ENCODE data around the gene IPO11.

IPO11 gene

GRCh38 chr5:62385131-62385530 is 27.4 kb upstream of the IPO11 start:
- H3K36me3 ChIP-seq (replicated peaks in 1 of 2; ENCODE audit: control insufficient read depth in 2 of 2, insufficient read depth in 2 of 2, low read length in 2 of 2), result peaks cover 13 to 96% of the 10 kb centered on the region in 2 donors
- no peaks in the 10 kb centered on the region for H3K27me3 ChIP-seq (ENCODE audit: control insufficient read depth in 3 of 3, insufficient read depth in 3 of 3, low read depth in 1 of 3, low read length in 3 of 3)
- no peaks in the 10 kb centered on the region for H3K9me3 ChIP-seq (replicated peaks in 1 of 2; ENCODE audit: control insufficient read depth in 2 of 2, insufficient read depth in 1 of 2, low read depth in 1 of 2, low read length in 2 of 2)
- H2BK15ac ChIP-seq (ENCODE audit: low read length), result no peak overlapping the region
- no peak overlapping the region for H3K4me2 ChIP-seq (ENCODE audit: insufficient read depth, low read length, poor library complexity, severe bottlenecking)
- H3K4ac ChIP-seq (ENCODE audit: low read length), result no peak overlapping the region
- H3K14ac ChIP-seq (ENCODE audit: low read length), result no peak overlapping the region
- no peak overlapping the region for H2BK12ac ChIP-seq (ENCODE audit: low read length)
- no peak overlapping the region for H3K27ac ChIP-seq (replicated peaks; ENCODE audit: low read length)
- H3K79me1 ChIP-seq (ENCODE audit: low read depth, low read length), result no peaks in the 10 kb centered on the region
- no peak overlapping the region for H3K18ac ChIP-seq (ENCODE audit: low read length)
- H2AFZ ChIP-seq (ENCODE audit: low read length), result no peak overlapping the region
- no peaks in the 10 kb centered on the region for H3K4me1 ChIP-seq (ENCODE audit: control insufficient read depth in 2 of 2, insufficient read depth in 1 of 2, low read depth in 1 of 2, low read length in 2 of 2)
- no peak overlapping the region for H3K9ac ChIP-seq (ENCODE audit: low read depth, low read length, poor library complexity)
- H4K91ac ChIP-seq (ENCODE audit: low read depth, low read length, poor library complexity), result no peak overlapping the region
- no peak overlapping the region for H3K4me3 ChIP-seq (ENCODE audit: low read length in 2 of 2)
- no peak overlapping the region for H4K8ac ChIP-seq (ENCODE audit: low read depth, low read length)
- H3K23ac ChIP-seq (ENCODE audit: low read depth, low read length, poor library complexity), result no peak overlapping the region
- DNase-seq (ENCODE audit: low spot score), result no peak
- no CpG with 5 or more reads among the region's 4 CpGs for WGBS, 2 donors (ENCODE audit: extremely low coverage in 2 of 2, insufficient read length in 2 of 2, insufficient replicate concordance in 1 of 2)
- no peak overlapping the region for H2BK120ac ChIP-seq (ENCODE audit: low read depth, low read length)
- no peak overlapping the region for H2BK5ac ChIP-seq (ENCODE audit: low read length)
- H2AK5ac ChIP-seq (ENCODE audit: low read depth, low read length), result no peak overlapping the region

DNA sequence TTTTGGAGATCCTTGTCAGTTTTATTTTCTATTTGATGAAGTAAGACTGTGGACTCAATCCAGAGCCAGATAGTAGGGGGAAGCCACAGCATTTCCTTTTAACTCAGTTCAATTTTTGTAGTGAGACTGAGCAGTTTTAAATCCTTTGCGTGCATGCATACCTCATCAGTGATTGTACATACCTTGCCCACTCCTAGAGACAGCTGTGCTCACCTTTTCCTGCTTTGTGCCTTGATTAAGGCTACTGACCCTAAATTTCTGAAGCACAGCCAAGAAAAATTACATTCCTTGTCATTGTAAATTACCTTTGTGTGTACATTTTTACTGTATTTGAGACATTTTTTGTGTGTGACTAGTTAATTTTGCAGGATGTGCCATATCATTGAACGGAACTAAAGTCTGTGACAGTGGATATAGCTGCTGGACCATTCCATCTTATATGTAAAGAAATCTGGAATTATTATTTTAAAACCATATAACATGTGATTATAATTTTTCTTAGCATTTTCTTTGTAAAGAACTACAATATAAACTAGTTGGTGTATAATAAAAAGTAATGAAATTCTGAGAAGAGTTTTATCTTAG is 26.7 kb upstream of the IPO11 start:
- Histone ChIP-seq H3K23ac (ENCODE audit: low read depth, low read length, poor library complexity) (no peak overlapping the region), H2BK12ac (ENCODE audit: low read length) (no peak overlapping the region), H3K9ac (ENCODE audit: low read depth, low read length, poor library complexity) (no peak overlapping the region), H2AK5ac (ENCODE audit: low read depth, low read length) (no peak overlapping the region), H3K4me2 (ENCODE audit: insufficient read depth, low read length, poor library complexity, severe bottlenecking) (no peak overlapping the region), H3K27me3 (ENCODE audit: control insufficient read depth in 3 of 3, insufficient read depth in 3 of 3, low read depth in 1 of 3, low read length in 3 of 3) (no peaks in the 10 kb centered on the region), H4K8ac (ENCODE audit: low read depth, low read length) (no peak overlapping the region), H3K9me3 (replicated peaks in 1 of 2; ENCODE audit: control insufficient read depth in 2 of 2, insufficient read depth in 1 of 2, low read depth in 1 of 2, low read length in 2 of 2) (no peaks in the 10 kb centered on the region), H3K4ac (ENCODE audit: low read length) (no peak overlapping the region), H3K14ac (ENCODE audit: low read length) (no peak overlapping the region), H2BK15ac (ENCODE audit: low read length) (no peak overlapping the region), H3K36me3 (replicated peaks in 1 of 2; ENCODE audit: control insufficient read depth in 2 of 2, insufficient read depth in 2 of 2, low read length in 2 of 2) (peaks cover 12 to 96% of the 10 kb centered on the region in 2 donors), H2BK120ac (ENCODE audit: low read depth, low read length) (no peak overlapping the region), H3K18ac (ENCODE audit: low read length) (no peak overlapping the region), H2BK5ac (ENCODE audit: low read length) (no peak overlapping the region), H4K91ac (ENCODE audit: low read depth, low read length, poor library complexity) (no peak overlapping the region), H3K27ac (replicated peaks; ENCODE audit: low read length) (no peak overlapping the region), H3K79me1 (ENCODE audit: low read depth, low read length) (no peaks in the 10 kb centered on the region), H3K4me3 (ENCODE audit: low read length in 2 of 2) (no peak overlapping the region), H3K4me1 (ENCODE audit: control insufficient read depth in 2 of 2, insufficient read depth in 1 of 2, low read depth in 1 of 2, low read length in 2 of 2) (no peaks in the 10 kb centered on the region), H2AFZ (ENCODE audit: low read length) (no peak overlapping the region)
- no peak for DNase-seq (ENCODE audit: low spot score)
- no CpG with 5 or more reads among the region's 2 CpGs for WGBS, 2 donors (ENCODE audit: extremely low coverage in 2 of 2, insufficient read length in 2 of 2, insufficient replicate concordance in 1 of 2)

GRCh38 chr5:62386824-62387223 is 25.7 kb upstream of the IPO11 start:
- Histone ChIP-seq H4K8ac (ENCODE audit: low read depth, low read length) (no peak overlapping the region), H3K4me2 (ENCODE audit: insufficient read depth, low read length, poor library complexity, severe bottlenecking) (no peak overlapping the region), H3K4me1 (ENCODE audit: control insufficient read depth in 2 of 2, insufficient read depth in 1 of 2, low read depth in 1 of 2, low read length in 2 of 2) (no peaks in the 10 kb centered on the region), H2AFZ (ENCODE audit: low read length) (no peak overlapping the region), H3K79me1 (ENCODE audit: low read depth, low read length) (no peaks in the 10 kb centered on the region), H2BK120ac (ENCODE audit: low read depth, low read length) (no peak overlapping the region), H2BK15ac (ENCODE audit: low read length) (no peak overlapping the region), H4K91ac (ENCODE audit: low read depth, low read length, poor library complexity) (no peak overlapping the region), H3K36me3 (replicated peaks in 1 of 2; ENCODE audit: control insufficient read depth in 2 of 2, insufficient read depth in 2 of 2, low read length in 2 of 2) (peaks cover 10 to 96% of the 10 kb centered on the region in 2 donors), H3K4ac (ENCODE audit: low read length) (no peak overlapping the region), H3K23ac (ENCODE audit: low read depth, low read length, poor library complexity) (no peak overlapping the region), H3K27ac (replicated peaks; ENCODE audit: low read length) (no peak overlapping the region), H3K9me3 (replicated peaks in 1 of 2; ENCODE audit: control insufficient read depth in 2 of 2, insufficient read depth in 1 of 2, low read depth in 1 of 2, low read length in 2 of 2) (no peaks in the 10 kb centered on the region), H3K9ac (ENCODE audit: low read depth, low read length, poor library complexity) (no peak overlapping the region), H3K4me3 (ENCODE audit: low read length in 2 of 2) (no peak overlapping the region), H3K14ac (ENCODE audit: low read length) (no peak overlapping the region), H2BK12ac (ENCODE audit: low read length) (no peak overlapping the region), H3K18ac (ENCODE audit: low read length) (no peak overlapping the region), H2BK5ac (ENCODE audit: low read length) (no peak overlapping the region), H3K27me3 (ENCODE audit: control insufficient read depth in 3 of 3, insufficient read depth in 3 of 3, low read depth in 1 of 3, low read length in 3 of 3) (no peaks in the 10 kb centered on the region), H2AK5ac (ENCODE audit: low read depth, low read length) (no peak overlapping the region)
- no peak for DNase-seq (ENCODE audit: low spot score)

GRCh38 chr5:62395210-62395950 is 17.2 kb upstream of the IPO11 start:
- Histone ChIP-seq H3K4me1 (ENCODE audit: control insufficient read depth in 2 of 2, insufficient read depth in 1 of 2, low read depth in 1 of 2, low read length in 2 of 2) (no peaks in the 10 kb centered on the region), H2AFZ (ENCODE audit: low read length) (no peak overlapping the region), H2AK5ac (ENCODE audit: low read depth, low read length) (no peak overlapping the region), H3K9me3 (replicated peaks in 1 of 2; ENCODE audit: control insufficient read depth in 2 of 2, insufficient read depth in 1 of 2, low read depth in 1 of 2, low read length in 2 of 2) (no peaks in the 10 kb centered on the region), H3K14ac (ENCODE audit: low read length) (no peak overlapping the region), H3K18ac (ENCODE audit: low read length) (no peak overlapping the region), H3K27me3 (ENCODE audit: control insufficient read depth in 3 of 3, insufficient read depth in 3 of 3, low read depth in 1 of 3, low read length in 3 of 3) (no peaks in the 10 kb centered on the region), H4K8ac (ENCODE audit: low read depth, low read length) (no peak overlapping the region), H3K23ac (ENCODE audit: low read depth, low read length, poor library complexity) (no peak overlapping the region), H3K36me3 (replicated peaks in 1 of 2; ENCODE audit: control insufficient read depth in 2 of 2, insufficient read depth in 2 of 2, low read length in 2 of 2) (peaks cover 9 to 95% of the 10 kb centered on the region in 2 donors), H3K4me2 (ENCODE audit: insufficient read depth, low read length, poor library complexity, severe bottlenecking) (no peak overlapping the region), H3K79me1 (ENCODE audit: low read depth, low read length) (no peaks in the 10 kb centered on the region), H3K9ac (ENCODE audit: low read depth, low read length, poor library complexity) (no peak overlapping the region), H3K4me3 (ENCODE audit: low read length in 2 of 2) (no peak overlapping the region), H2BK5ac (ENCODE audit: low read length) (no peak overlapping the region), H3K27ac (replicated peaks; ENCODE audit: low read length) (no peak overlapping the region), H3K4ac (ENCODE audit: low read length) (no peak overlapping the region), H4K91ac (ENCODE audit: low read depth, low read length, poor library complexity) (no peak overlapping the region), H2BK120ac (ENCODE audit: low read depth, low read length) (no peak overlapping the region), H2BK15ac (ENCODE audit: low read length) (no peak overlapping the region), H2BK12ac (ENCODE audit: low read length) (no peak overlapping the region)
- DNase-seq (ENCODE audit: low spot score), result no peak
- no CpG with 5 or more reads among the region's 5 CpGs for WGBS, 2 donors (ENCODE audit: extremely low coverage in 2 of 2, insufficient read length in 2 of 2, insufficient replicate concordance in 1 of 2)
